ENCODE measurements around the gene COL4A3. TPM values are rescaled to one million over a fixed set of nuclear protein-coding genes. Genes with fewer than 3 reads are reported as not detected.

Gene COL4A3
- polyA plus RNA-seq, 3 donors: 0.03 TPM; not detected in 2

GRCh38 chr2:227201771-227202170 is 37.3 kb downstream of the COL4A3 start:
- Histone ChIP-seq H3K4me1 (ENCODE audit: control insufficient read depth in 1 of 2, insufficient read depth in 2 of 2, low read length in 2 of 2) (no peaks in the 10 kb centered on the region), H4K20me1 (ENCODE audit: insufficient read depth, low read length) (no peaks in the 10 kb centered on the region), H3K27ac (ENCODE audit: low read depth in 1 of 2, low read length in 2 of 2) (no peak overlapping the region), H3K36me3 (replicated peaks in 1 of 2; ENCODE audit: control insufficient read depth in 1 of 2, insufficient read depth in 2 of 2, low read length in 2 of 2) (no peaks in the 10 kb centered on the region), H3K4me3 (replicated peaks in 1 of 3; ENCODE audit: low read depth in 2 of 3, low read length in 3 of 3) (no peak overlapping the region), H3K79me2 (ENCODE audit: insufficient read depth, low read length) (no peaks in the 10 kb centered on the region), H2AFZ (ENCODE audit: insufficient read depth, low read depth, low read length, poor library complexity, severe bottlenecking) (no peak overlapping the region), H3K9ac (ENCODE audit: insufficient read depth, low read length, poor library complexity, severe bottlenecking) (no peak overlapping the region), H3K4me2 (replicated peaks; ENCODE audit: extremely low read depth, low read length, poor library complexity, severe bottlenecking) (no peak overlapping the region), H3K27me3 (ENCODE audit: control insufficient read depth in 2 of 2, insufficient read depth in 2 of 2, low read length in 2 of 2) (no peaks in the 10 kb centered on the region), H3K9me3 (replicated peaks in 1 of 2; ENCODE audit: control insufficient read depth in 1 of 2, insufficient read depth in 1 of 2, low read length in 2 of 2) (no peaks in the 10 kb centered on the region)
- peaks cover 0 to 4% (median 3%) of the 10 kb centered on the region in 3 donors for H3K27me3 Mint-ChIP-seq (ENCODE audit: low read depth in 3 of 3)
- no peak overlapping the region for H3K4me3 Mint-ChIP-seq
- no peaks in the 10 kb centered on the region for H3K4me1 Mint-ChIP-seq
- H3K9me3 Mint-ChIP-seq: peaks cover 0 to 11% (median 2%) of the 10 kb centered on the region in 7 donors
- no peak overlapping the region for H3K27ac Mint-ChIP-seq
- no CpG with 5 or more reads among the region's 2 CpGs for WGBS (ENCODE audit: insufficient coverage)
- TF ChIP-seq CTCF (IDR thresholded peaks at IDR 0.05): no peak
- intact Hi-C loops (cut with micrococcal nuclease): no loop called here
- H3K36me3 Mint-ChIP-seq: no peaks in the 10 kb centered on the region
- DNase-seq: no peak

GRCh38 chr2:227204452-227204851 is 40.0 kb downstream of the COL4A3 start:
- H3K4me2 ChIP-seq (replicated peaks; ENCODE audit: extremely low read depth, low read length, poor library complexity, severe bottlenecking): no peak overlapping the region
- no peaks in the 10 kb centered on the region for H4K20me1 ChIP-seq (ENCODE audit: insufficient read depth, low read length)
- no peak for DNase-seq
- WGBS (ENCODE audit: insufficient coverage): 91% methylated on average over 2 of the region's 4 CpGs
- Mint-ChIP-seq H3K36me3 (no peaks in the 10 kb centered on the region), H3K4me3 (no peak overlapping the region), H3K9me3 (peaks cover 0 to 4% (median 1%) of the 10 kb centered on the region in 7 donors), H3K27ac (no peak overlapping the region), H3K27me3 (ENCODE audit: low read depth in 3 of 3) (peaks cover 0 to 7% (median 5%) of the 10 kb centered on the region in 3 donors), H3K4me1 (no peaks in the 10 kb centered on the region)
- TF ChIP-seq CTCF (IDR thresholded peaks at IDR 0.05): no peak
- H3K9ac ChIP-seq (ENCODE audit: insufficient read depth, low read length, poor library complexity, severe bottlenecking): no peak overlapping the region
- H3K79me2 ChIP-seq (ENCODE audit: insufficient read depth, low read length): no peaks in the 10 kb centered on the region
- H3K4me3 ChIP-seq (replicated peaks in 1 of 3; ENCODE audit: low read depth in 2 of 3, low read length in 3 of 3): no peak overlapping the region
- H3K27me3 ChIP-seq (ENCODE audit: control insufficient read depth in 2 of 2, insufficient read depth in 2 of 2, low read length in 2 of 2): no peaks in the 10 kb centered on the region
- H3K36me3 ChIP-seq (replicated peaks in 1 of 2; ENCODE audit: control insufficient read depth in 1 of 2, insufficient read depth in 2 of 2, low read length in 2 of 2): no peaks in the 10 kb centered on the region
- H3K9me3 ChIP-seq (replicated peaks in 1 of 2; ENCODE audit: control insufficient read depth in 1 of 2, insufficient read depth in 1 of 2, low read length in 2 of 2): no peaks in the 10 kb centered on the region
- intact Hi-C loops (cut with micrococcal nuclease): no loop called here
- no peak overlapping the region for H3K27ac ChIP-seq (ENCODE audit: low read depth in 1 of 2, low read length in 2 of 2)
- H3K4me1 ChIP-seq (ENCODE audit: control insufficient read depth in 1 of 2, insufficient read depth in 2 of 2, low read length in 2 of 2): no peaks in the 10 kb centered on the region
- H2AFZ ChIP-seq (ENCODE audit: insufficient read depth, low read depth, low read length, poor library complexity, severe bottlenecking): no peak overlapping the region
